ENCODE results near the gene FLNB. TPM values are rescaled to one million over a fixed set of nuclear protein-coding genes. Genes with fewer than 3 reads are reported as not detected.

Gene FLNB
- total and polyA plus RNA-seq, 2 of the 13 experiments (the other 11 are each of a cell fraction or from before 2014, with no cell fraction given): 106 to 130 TPM

DNA sequence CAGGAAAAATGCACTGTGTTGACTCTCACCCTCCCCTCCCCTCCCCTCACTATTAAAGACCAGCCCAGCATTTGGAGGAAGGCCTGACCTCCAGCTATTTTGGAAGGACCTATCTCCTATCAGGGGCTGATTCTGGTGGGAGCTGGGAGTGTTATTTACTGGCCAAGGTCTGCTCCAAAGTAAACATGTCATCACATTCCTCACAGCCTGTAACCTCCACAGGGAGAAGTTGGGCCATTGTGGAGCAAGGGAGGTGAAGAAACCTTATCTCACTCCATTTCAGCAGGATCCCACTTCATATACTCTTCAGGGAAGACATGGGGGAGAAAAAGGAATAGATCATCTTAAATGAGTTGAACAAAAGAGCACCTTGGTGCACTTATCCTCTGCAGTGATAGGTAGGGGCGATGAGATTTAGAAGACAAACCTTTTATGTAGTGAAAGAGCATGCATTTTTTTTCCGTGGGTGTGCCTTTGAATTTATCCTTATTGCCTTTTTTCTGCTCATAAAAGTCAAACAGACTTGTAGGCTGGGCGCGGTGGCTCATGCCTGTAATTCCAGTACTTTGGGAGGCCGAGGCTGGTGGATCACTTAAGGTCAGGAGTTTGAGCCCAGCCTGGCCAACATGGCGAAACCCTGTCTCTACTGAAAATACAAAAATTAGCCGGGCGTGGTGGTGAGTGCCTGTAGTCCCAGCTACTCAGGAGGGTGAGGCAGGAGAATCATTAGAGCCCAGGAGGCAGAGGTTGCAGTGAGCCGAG lies 15.6 kb upstream of the FLNB start (continued):
- TF ChIP-seq AHDC1 (CRISPR knock-in tag; IDR thresholded peaks at IDR 0.05; ENCODE audit: borderline replicate concordance): peak; percentile 89; the same call in 1 of the 2 replicates
- TF ChIP-seq ASH2L (IDR thresholded peaks at IDR 0.05; ENCODE audit: insufficient read length, low read depth, low read length): peak; percentile 50
- TF ChIP-seq ZNF160 (CRISPR knock-in tag; IDR thresholded peaks at IDR 0.05): no peak
- TF ChIP-seq ZNF761 (CRISPR knock-in tag; conservative IDR thresholded peaks at IDR 0.05): peak; percentile 76; the same call in 1 of the 2 replicates
- TF ChIP-seq KAT2B (IDR thresholded peaks at IDR 0.05; ENCODE audit: borderline replicate concordance, low read depth, low read length): no peak
- TF ChIP-seq ETV5 (CRISPR knock-in tag; IDR thresholded peaks at IDR 0.05; ENCODE audit: borderline replicate concordance): 0 out of 2 replicates have a peak, but pooled peaks have one; percentile 18
- TF ChIP-seq, protein P1, sequence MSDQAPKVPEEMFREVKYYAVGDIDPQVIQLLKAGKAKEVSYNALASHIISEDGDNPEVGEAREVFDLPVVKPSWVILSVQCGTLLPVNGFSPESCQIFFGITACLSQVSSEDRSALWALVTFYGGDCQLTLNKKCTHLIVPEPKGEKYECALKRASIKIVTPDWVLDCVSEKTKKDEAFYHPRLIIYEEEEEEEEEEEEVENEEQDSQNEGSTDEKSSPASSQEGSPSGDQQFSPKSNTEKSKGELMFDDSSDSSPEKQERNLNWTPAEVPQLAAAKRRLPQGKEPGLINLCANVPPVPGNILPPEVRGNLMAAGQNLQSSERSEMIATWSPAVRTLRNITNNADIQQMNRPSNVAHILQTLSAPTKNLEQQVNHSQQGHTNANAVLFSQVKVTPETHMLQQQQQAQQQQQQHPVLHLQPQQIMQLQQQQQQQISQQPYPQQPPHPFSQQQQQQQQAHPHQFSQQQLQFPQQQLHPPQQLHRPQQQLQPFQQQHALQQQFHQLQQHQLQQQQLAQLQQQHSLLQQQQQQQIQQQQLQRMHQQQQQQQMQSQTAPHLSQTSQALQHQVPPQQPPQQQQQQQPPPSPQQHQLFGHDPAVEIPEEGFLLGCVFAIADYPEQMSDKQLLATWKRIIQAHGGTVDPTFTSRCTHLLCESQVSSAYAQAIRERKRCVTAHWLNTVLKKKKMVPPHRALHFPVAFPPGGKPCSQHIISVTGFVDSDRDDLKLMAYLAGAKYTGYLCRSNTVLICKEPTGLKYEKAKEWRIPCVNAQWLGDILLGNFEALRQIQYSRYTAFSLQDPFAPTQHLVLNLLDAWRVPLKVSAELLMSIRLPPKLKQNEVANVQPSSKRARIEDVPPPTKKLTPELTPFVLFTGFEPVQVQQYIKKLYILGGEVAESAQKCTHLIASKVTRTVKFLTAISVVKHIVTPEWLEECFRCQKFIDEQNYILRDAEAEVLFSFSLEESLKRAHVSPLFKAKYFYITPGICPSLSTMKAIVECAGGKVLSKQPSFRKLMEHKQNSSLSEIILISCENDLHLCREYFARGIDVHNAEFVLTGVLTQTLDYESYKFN (CRISPR knock-in tag; conservative IDR thresholded peaks at IDR 0.05): peak; percentile 95
- no peak for TF ChIP-seq PAWR (CRISPR knock-in tag; IDR thresholded peaks at IDR 0.05; ENCODE audit: borderline replicate concordance)
- no peak; the same call in 1 of the 2 replicates for TF ChIP-seq ARNT2 (CRISPR knock-in tag; IDR thresholded peaks at IDR 0.05; ENCODE audit: low read depth)
- no peak for TF ChIP-seq TBP (CRISPR knock-in tag; IDR thresholded peaks at IDR 0.05)
- 0 out of 2 replicates have a peak, but pooled peaks have one; percentile 27 for TF ChIP-seq KAT8 (CRISPR knock-in tag; IDR thresholded peaks at IDR 0.05)
- TF ChIP-seq ZNF563 (CRISPR knock-in tag; IDR thresholded peaks at IDR 0.05): no peak
- TF ChIP-seq, protein P2, sequence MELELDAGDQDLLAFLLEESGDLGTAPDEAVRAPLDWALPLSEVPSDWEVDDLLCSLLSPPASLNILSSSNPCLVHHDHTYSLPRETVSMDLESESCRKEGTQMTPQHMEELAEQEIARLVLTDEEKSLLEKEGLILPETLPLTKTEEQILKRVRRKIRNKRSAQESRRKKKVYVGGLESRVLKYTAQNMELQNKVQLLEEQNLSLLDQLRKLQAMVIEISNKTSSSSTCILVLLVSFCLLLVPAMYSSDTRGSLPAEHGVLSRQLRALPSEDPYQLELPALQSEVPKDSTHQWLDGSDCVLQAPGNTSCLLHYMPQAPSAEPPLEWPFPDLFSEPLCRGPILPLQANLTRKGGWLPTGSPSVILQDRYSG (CRISPR knock-in tag; IDR thresholded peaks at IDR 0.05): no peak
- no peak for TF ChIP-seq ZBTB8A (CRISPR knock-in tag; IDR thresholded peaks at IDR 0.05; ENCODE audit: borderline replicate concordance, low read depth)
- TF ChIP-seq MAFF (IDR thresholded peaks at IDR 0.05; ENCODE audit: low read depth, low read length): no peak
- no peak for TF ChIP-seq HNRNPK (IDR thresholded peaks at IDR 0.05; ENCODE audit: low read depth, low read length, poor library complexity, severe bottlenecking)
- no peak for TF ChIP-seq MXI1 (IDR thresholded peaks at IDR 0.05; ENCODE audit: borderline replicate concordance, low read depth, low read length)
- TF ChIP-seq, protein P3, sequence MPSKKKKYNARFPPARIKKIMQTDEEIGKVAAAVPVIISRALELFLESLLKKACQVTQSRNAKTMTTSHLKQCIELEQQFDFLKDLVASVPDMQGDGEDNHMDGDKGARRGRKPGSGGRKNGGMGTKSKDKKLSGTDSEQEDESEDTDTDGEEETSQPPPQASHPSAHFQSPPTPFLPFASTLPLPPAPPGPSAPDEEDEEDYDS (CRISPR knock-in tag; IDR thresholded peaks at IDR 0.05): 0 out of 2 replicates have a peak, but pooled peaks have one; percentile 23
